PC-3 (cell line): Measurements from ENCODE around the gene APMAP. TPM values are rescaled to one million over a fixed set of nuclear protein-coding genes. Genes with fewer than 3 reads are reported as not detected.

Experiments used
- ATAC-seq: fragments of 200-7000 bp; cut with Tn5 transposase; 2 replicates; pipeline ENCODE4 v1.9.1; 2020; ENCODE audit warnings: mild to moderate bottlenecking, moderate library complexity
- Bru-seq: library from RNA; stranded (reverse); fragments of 400-500 nt; gene quantifications from one replicate; lab custom pipeline; 2021; lab: Mats Ljungman, UMichigan
- BruChase-seq, 2 experiments: library from RNA; stranded (reverse); fragments of 400-500 nt; gene quantifications; one replicate each; lab custom pipeline; 2021; lab: Mats Ljungman, UMichigan
- BruUV-seq: library from RNA; stranded (reverse); fragments of 400-500 nt; replicated peaks from 2 replicates; lab custom pipeline; 2021; lab: Mats Ljungman, UMichigan
- CTCF ChIA-PET: fragments of 300-600 bp; sonication (Branson Sonifier 250); formaldehyde crosslinking; loops from one replicate; lab custom pipeline; 2022; ENCODE audit warnings: antibody characterized with exemption; lab: Charles Lee
- POLR2A ChIA-PET: fragments of 300-600 bp; sonication (Branson Sonifier 250); formaldehyde crosslinking; loops from one replicate; lab custom pipeline; 2022; ENCODE audit warnings: antibody characterized with exemption; ENCODE audit not compliant: unreplicated experiment; lab: Charles Lee
- DNase-seq: peaks from one replicate; pipeline ENCODE4 v3.0.0-alpha.2; 2015
- H2AFZ ChIP-seq: fragments of 300-600 bp; sonication (generic); 2 replicates; pipeline ENCODE4 v1.6.0; 2016; ENCODE audit warnings: antibody characterized with exemption, low read length
- H3F3A ChIP-seq: fragments of 300-600 bp; sonication (generic); one replicate; pipeline ENCODE4 v1.6.0; 2017; ENCODE audit warnings: antibody characterized with exemption, low read length, control low read depth, mild to moderate bottlenecking; ENCODE audit not compliant: unreplicated experiment
- H3K27ac ChIP-seq: fragments of 300-600 bp; sonication (generic); 2 replicates; pipeline ENCODE4 v1.5.1; 2016; ENCODE audit warnings: mild to moderate bottlenecking, low read length
- H3K27me3 ChIP-seq: fragments of 300-600 bp; sonication (generic); 2 replicates; pipeline ENCODE4 v1.6.1; 2016; ENCODE audit warnings: low read length, mixed read lengths
- H3K36me3 ChIP-seq: fragments of 300-600 bp; sonication (generic); 2 replicates; pipeline ENCODE4 v1.6.1; 2016; ENCODE audit warnings: low read depth, mixed run types, low read length, mixed read lengths
- H3K4me1 ChIP-seq: fragments of 300-600 bp; sonication (generic); 2 replicates; pipeline ENCODE4 v1.5.1; 2016; ENCODE audit warnings: low read length; ENCODE audit not compliant: insufficient read depth
- H3K4me2 ChIP-seq: fragments of 300-600 bp; sonication (generic); 2 replicates; pipeline ENCODE4 v1.6.0; 2016; ENCODE audit warnings: low read length
- H3K4me3 ChIP-seq: fragments of 300-600 bp; sonication (generic); 2 replicates; pipeline ENCODE4 v1.5.1; 2016; ENCODE audit warnings: mild to moderate bottlenecking, low read length, mixed read lengths
- H3K79me2 ChIP-seq: fragments of 300-600 bp; sonication (generic); 2 replicates; pipeline ENCODE4 v1.6.1; 2017; ENCODE audit warnings: low read length, mixed read lengths
- H3K9ac ChIP-seq: fragments of 300-600 bp; sonication (generic); 2 replicates; pipeline ENCODE4 v1.6.0; 2016; ENCODE audit warnings: mild to moderate bottlenecking, low read length
- H3K9me2 ChIP-seq: fragments of 300-600 bp; sonication (generic); replicated peaks from 2 replicates; pipeline ENCODE4 v1.6.1; 2016; ENCODE audit warnings: mixed run types, low read length, mixed read lengths
- H3K9me3 ChIP-seq: fragments of 300-600 bp; sonication (generic); 2 replicates; pipeline ENCODE4 v1.6.1; 2016; ENCODE audit warnings: low read length, mixed read lengths
- H4K20me1 ChIP-seq: fragments of 300-600 bp; sonication (generic); 2 replicates; pipeline ENCODE4 v1.6.1; 2016; ENCODE audit warnings: low read length, mixed read lengths
- CTCF ChIP-seq: fragments of 300-600 bp; sonication (generic); conservative IDR thresholded peaks from 2 replicates; pipeline ENCODE4 v1.5.1; 2017; ENCODE audit warnings: antibody characterized with exemption, low read depth, mild to moderate bottlenecking, low read length
- EZH2 ChIP-seq: fragments of 300-600 bp; sonication (generic); IDR thresholded peaks from one replicate; pipeline ENCODE4 v1.6.1; 2017; ENCODE audit warnings: antibody characterized with exemption, mild to moderate bottlenecking, low read length; ENCODE audit not compliant: unreplicated experiment
- EZH2phosphoT487 ChIP-seq: fragments of 300-600 bp; sonication (generic); IDR thresholded peaks from 2 replicates; pipeline ENCODE4 v1.6.1; 2018; ENCODE audit warnings: mild to moderate bottlenecking, antibody characterized with exemption, low read length, borderline replicate concordance
- intact Hi-C: fragments of 100-400 bp; cut with micrococcal nuclease; formaldehyde crosslinking; loops from 2 replicates; pipeline ENCODE4 v1.9.0; 2023
- long read RNA-seq: library from polyadenylated mRNA; unstranded; transcript quantifications from one replicate; pipeline ENCODE4 v2.0.0, GENCODE V29; 2021; ENCODE audit not compliant: unreplicated experiment
- total RNA-seq: library from RNA; depleted of rRNA; stranded (reverse); fragments of >200 nt; gene quantifications from 2 replicates; pipeline ENCODE4 v1.2.3, GENCODE V29; 2014; rRNA removed

The APMAP gene
- total RNA-seq = 134 and 137 TPM in 2 replicates
- Bru-seq, nascent RNA = percentile 73 among the genes with signal in this experiment
- percentile 78 among the genes with signal in this experiment for BruChase-seq, experiment 1, labeled RNA remaining after a 6-hour chase
- BruChase-seq, experiment 2, labeled RNA remaining after a 2-hour chase = percentile 76 among the genes with signal in this experiment
- long read RNA-seq, transcript APMAP-201 (9 exons, 2,430 nt) = major isoform, 304 of 361 reads
- long read RNA-seq, partial matches to known transcripts = 33 of 361 reads
- long read RNA-seq, other reads (novel, unspliced or antisense) = 24 of 361 reads

GRCh38 chr20:24992487-24993205, at the start of gene APMAP:
TSS of gene APMAP (minus strand) at chr20:24992751. CDS start at chr20:24992688, 63 bp downstream.
- intact Hi-C loops = loop anchor here (1.0 to 10.0 kb wide), 7 partner anchors 60 to 302 kb away; partner anchors contain the start of gene ENTPD6
- peak within 1 kb of the TSS; percentile 89 for H2AFZ ChIP-seq
- peak within 1 kb of the TSS; percentile 88 for H3K4me3 ChIP-seq
- no peaks in the 10 kb centered on the region for H3F3A ChIP-seq
- TF ChIP-seq EZH2 (no peak), EZH2phosphoT487 (no peak), CTCF (no peak)
- ATAC-seq = peak; percentile 90
- peak within 1 kb of the TSS; percentile 79 for H3K9ac ChIP-seq
- peak; percentile 96 for DNase-seq
- ChIA-PET CTCF (interaction anchor here (0.7 to 1.5 kb wide), 3 partner anchors 72 to 398 kb away, joined by 3 to 13 read pairs (median 3); partner anchors contain the start of gene ABHD12), POLR2A (no interaction called here)
- H3K9me3 ChIP-seq = no peaks in the 10 kb centered on the region
- no peaks in the 10 kb centered on the region for H3K9me2 ChIP-seq
- H3K36me3 ChIP-seq = no peaks in the 10 kb centered on the region
- H3K27me3 ChIP-seq = no peaks in the 10 kb centered on the region
- peaks cover 50% of the 10 kb centered on the region for H3K4me1 ChIP-seq
- H3K4me2 ChIP-seq = peak within 1 kb of the TSS; percentile 87
- no TSS peak for BruUV-seq
- peaks cover 48% of the 10 kb centered on the region for H3K79me2 ChIP-seq
- H3K27ac ChIP-seq = peak within 1 kb of the TSS; percentile 55
- no peaks in the 10 kb centered on the region for H4K20me1 ChIP-seq

GRCh38 chr20:25041813-25042530, 49.4 kb upstream of the APMAP start:
- Histone ChIP-seq H3K9me3 (no peaks in the 10 kb centered on the region), H4K20me1 (no peaks in the 10 kb centered on the region), H3K4me2 (no peak overlapping the region), H3F3A (no peaks in the 10 kb centered on the region), H3K36me3 (no peaks in the 10 kb centered on the region), H3K9me2 (no peaks in the 10 kb centered on the region), H2AFZ (no peak overlapping the region), H3K4me3 (no peak overlapping the region), H3K27ac (no peak overlapping the region), H3K79me2 (no peaks in the 10 kb centered on the region), H3K9ac (no peak overlapping the region), H3K4me1 (peaks cover 14% of the 10 kb centered on the region), H3K27me3 (no peaks in the 10 kb centered on the region)
- ChIA-PET POLR2A (no interaction called here), CTCF (no interaction called here)
- ATAC-seq = no peak
- intact Hi-C loops = no loop called here
- no peak for TF ChIP-seq CTCF
- TF ChIP-seq EZH2 = no peak
- no peak for TF ChIP-seq EZH2phosphoT487
- no TSS peak for BruUV-seq
- no peak for DNase-seq
